NCI-H510A (cell line): Measurements from ENCODE around the gene SLCO2A1.
"Not testable (repeated sequence)": the region's sequence is repeated elsewhere in the genome, so short reads cannot be mapped to it uniquely, and the experiment has no call there.

Experiments
- DNase-seq: peaks from one replicate; lab custom pipeline; 2025; lab: John Stamatoyannopoulos, UW

The SLCO2A1 gene

DNA sequence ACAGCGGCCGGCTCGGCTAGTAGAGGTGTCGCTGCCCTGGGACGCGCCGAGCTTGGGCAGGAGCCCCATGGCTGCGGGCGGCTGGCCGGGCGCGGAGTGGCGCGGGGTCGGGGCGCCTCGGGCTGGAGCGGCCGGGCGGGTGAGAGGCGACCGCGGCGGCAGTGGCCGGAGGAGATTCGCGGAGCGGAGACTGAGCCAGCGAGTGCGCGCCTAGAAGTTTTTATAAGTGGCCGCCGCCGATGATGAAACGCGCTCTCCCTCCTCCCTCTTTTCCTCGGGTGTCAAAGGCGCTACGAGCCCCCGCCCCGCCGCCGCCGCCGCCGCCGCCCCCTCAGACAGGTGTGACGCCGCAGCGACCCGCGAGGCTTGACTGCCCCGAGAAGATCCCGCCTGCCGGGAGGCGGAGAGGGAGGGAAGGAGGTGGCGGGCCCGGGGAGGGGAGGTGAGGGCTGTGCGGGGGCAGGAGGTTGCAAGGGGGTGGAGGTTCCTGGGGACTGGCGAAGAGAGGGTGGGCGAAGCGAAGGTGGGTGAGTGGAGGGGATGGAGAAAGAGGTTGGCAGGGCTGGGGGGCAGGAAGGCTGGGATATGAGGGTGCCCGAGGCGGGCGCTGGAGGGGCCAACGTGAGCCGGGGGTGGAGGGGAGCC, at the start of gene SLCO2A1:
SLCO2A1 (minus strand) TSS at position 192 of the 645 bp plus-strand sequence; CDS start at position 69, 123 bp downstream.
- peak; percentile 15 for DNase-seq

- DNase-seq, result no peak
These were observed 49.4 kb upstream of the SLCO2A1 start for GRCh38 chr3:134079111-134079547.

- DNase-seq, result no peak
These were observed 48.6 kb upstream of the SLCO2A1 start for GRCh38 chr3:134078169-134078831.

DNA sequence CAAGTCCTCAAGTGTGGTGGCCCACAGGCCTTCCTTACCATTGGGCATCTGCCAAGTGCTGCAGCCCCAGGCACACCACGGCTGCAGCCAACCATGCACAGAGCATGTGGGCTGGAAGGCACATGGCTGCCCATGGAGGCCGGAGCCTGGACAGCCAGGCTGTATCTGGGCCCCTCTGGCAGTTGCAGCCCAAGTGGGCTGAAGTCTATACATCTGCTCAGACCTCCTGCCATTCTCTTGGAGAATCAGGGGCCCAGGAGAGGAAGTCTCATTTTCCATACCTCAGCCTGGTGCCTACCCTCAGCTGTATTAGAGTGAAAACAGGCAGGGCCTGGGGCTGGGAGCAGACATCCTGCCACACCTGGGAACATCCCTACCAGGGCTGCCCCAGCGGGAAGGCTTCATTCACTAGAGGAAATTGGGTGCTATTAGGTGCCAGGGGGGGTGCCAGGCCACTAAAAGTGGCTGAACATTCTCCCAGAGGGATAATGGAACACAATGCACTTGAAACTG, 48.0 kb upstream of the SLCO2A1 start:
- no peak for DNase-seq

DNA sequence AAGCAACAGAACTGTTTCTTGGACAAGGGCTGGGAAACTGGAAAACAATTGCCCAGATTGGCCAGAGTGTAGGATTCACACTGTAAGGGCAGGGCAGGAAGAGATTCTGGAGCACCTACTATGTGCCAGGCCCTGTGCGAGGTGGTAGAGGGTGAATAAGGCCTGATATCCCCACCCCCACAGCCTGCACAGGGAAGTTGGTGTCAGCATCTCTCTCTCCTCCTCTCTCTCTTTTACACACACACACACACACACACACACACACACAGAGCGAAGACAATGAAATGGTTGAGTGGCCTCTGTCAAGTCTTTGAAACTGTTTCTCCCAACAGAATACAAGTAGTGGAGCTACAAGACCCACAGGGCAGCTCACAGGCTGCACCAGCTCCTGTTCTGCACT, 47.1 kb upstream of the SLCO2A1 start:
- DNase-seq, result no peak

GRCh38 chr3:134075846-134076245, 46.1 kb upstream of the SLCO2A1 start:
- DNase-seq, result no peak

DNA sequence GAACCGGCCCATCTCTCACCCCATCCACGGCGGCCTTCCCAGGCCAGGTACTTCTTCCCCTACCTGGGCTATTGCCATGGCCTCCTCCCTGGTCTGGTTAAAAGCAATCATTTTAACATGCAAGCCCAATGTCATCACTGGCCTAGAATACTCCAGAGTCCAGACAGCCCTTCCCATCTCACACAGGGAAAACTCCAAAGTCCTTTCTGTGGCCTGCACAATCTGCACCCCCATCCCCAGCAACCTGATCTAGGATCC, 45.8 kb upstream of the SLCO2A1 start:
- no peak for DNase-seq

GRCh38 chr3:134074790-134075567, 45.3 kb upstream of the SLCO2A1 start:
- no peak for DNase-seq

- DNase-seq, result no peak
These were observed 44.5 kb upstream of the SLCO2A1 start for GRCh38 chr3:134074001-134074789.

- DNase-seq, result no peak
These were observed 43.8 kb upstream of the SLCO2A1 start for GRCh38 chr3:134073583-134073945.

DNA sequence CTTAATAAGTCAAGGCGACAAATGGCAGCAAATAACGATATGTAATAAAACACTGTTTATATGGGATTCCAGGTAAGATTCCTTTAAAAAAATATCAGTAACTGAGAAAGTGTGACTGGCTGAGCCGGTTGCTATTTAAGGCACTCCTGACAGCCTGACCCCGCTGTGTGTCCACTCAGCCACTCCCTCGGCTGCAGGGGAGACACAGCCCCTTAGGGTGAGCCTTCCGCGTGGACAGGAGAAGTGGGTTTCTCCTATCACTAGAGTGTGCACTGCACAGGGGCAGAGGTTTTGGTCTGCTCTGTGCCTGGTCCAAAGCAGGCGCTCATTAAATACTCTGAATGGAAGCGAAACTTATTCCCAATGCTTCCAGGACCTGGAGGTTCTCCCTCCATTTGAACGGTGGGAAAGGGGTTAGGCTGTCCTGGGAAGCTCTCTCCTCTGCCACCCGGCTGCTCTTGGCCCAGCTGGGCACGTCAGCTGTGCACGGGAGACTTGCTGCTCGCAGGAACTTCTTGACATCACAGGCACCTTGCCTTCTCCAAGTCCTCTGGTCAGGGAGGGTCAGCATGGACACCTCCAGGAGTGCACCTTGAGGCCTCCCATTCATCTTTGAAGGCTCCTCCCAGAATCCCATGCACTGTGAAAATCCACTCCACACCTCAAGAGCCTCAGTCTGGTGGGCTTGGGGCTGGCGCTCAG, 43.3 kb upstream of the SLCO2A1 start:
- no peak for DNase-seq

DNA sequence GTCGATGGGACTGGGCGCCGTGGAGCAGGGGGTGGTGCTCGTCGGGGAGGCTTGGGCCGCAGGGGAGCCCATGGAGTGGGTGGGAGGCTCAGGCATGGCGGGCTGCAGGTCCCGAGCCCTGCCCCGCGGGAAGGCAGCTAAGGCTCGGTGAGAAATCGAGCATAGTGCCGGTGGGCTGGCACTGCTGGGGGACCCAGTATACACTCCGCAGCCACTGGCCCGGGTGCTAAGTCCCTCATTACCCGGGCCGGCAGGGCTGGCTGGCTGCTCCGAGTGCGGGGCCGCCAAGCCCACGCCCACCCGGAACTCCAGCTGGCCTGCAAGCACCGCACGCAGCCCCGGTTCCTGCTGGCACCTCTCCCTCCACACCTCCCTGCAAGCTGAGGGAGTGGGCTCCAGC, 40.6 kb upstream of the SLCO2A1 start:
- not testable (repeated sequence) for DNase-seq

- no peak for DNase-seq
These were observed 38.7 kb upstream of the SLCO2A1 start for GRCh38 chr3:134068429-134068828.

- no peak for DNase-seq
These were observed 37.9 kb upstream of the SLCO2A1 start for GRCh38 chr3:134067531-134068161.

GRCh38 chr3:134066651-134067530, 37.2 kb upstream of the SLCO2A1 start:
- no peak for DNase-seq

GRCh38 chr3:134066158-134066541, 36.4 kb upstream of the SLCO2A1 start:
- no peak for DNase-seq

DNA sequence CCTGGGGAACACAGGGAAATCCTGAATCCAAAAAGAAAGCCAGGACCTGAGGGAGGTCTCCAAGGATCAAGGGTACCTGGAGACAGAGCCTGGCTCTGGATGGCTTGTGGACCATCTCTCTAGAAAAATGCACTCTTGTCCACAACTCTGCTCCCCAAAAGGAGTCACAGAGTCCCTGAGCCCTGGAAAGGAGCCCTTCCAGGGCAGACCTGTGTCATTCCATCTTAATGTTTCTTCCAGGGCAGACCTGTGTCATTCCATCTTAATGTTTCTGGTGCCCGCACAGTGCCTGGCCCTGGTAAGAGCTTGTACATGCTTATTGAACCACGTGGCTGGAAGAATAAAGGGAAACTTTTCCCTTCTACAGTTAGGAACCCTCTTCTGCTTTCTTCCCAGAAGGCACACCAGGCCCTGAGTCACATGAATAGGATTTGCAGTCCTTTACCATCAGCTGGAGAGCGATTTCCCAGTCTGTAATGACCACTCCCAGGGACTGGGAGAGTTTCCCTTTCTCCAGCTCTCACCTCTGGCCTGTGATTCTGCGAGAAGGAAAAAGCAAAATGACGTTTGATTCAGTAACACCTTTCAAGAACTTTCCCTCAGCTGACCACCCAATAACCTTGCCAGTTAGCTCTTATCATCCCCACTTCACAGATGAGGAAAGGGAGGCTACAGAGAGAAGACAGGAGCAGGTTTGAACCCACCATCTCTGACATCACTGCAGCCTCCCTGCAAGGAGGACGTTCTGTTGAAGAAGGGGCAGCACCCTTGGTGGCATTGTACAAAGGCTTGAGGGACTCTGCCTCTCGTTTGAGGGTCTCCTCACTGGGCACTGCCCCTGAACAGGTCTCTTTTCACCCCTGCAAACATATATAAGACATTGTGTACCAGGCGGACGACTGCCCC, 35.8 kb upstream of the SLCO2A1 start:
- no peak for DNase-seq

DNA sequence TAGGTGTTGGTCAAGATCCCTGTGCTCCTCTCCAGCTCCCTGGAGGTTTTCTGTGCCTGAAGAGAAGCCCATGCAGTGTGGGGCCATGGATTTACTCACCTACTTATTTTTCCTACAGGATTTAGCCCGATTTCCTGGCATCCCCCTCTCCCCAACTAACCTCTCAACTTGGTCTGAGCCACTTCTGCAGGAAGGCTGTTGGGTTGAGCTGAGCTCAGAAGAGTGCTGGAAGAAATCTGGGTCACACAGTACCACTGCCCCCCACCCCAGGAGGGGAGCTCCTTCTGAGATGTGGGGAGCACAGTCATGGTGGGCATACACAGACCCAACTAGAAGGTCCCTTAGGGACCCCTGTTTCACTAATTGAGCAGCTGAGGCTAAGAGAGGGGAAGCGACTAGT, 34.4 kb upstream of the SLCO2A1 start:
- no peak for DNase-seq

- DNase-seq, result no peak
These were observed 31.7 kb upstream of the SLCO2A1 start for GRCh38 chr3:134061401-134061800.
